ENCODE measurements around the gene TAF12.

- TF ChIP-seq, protein P1, sequence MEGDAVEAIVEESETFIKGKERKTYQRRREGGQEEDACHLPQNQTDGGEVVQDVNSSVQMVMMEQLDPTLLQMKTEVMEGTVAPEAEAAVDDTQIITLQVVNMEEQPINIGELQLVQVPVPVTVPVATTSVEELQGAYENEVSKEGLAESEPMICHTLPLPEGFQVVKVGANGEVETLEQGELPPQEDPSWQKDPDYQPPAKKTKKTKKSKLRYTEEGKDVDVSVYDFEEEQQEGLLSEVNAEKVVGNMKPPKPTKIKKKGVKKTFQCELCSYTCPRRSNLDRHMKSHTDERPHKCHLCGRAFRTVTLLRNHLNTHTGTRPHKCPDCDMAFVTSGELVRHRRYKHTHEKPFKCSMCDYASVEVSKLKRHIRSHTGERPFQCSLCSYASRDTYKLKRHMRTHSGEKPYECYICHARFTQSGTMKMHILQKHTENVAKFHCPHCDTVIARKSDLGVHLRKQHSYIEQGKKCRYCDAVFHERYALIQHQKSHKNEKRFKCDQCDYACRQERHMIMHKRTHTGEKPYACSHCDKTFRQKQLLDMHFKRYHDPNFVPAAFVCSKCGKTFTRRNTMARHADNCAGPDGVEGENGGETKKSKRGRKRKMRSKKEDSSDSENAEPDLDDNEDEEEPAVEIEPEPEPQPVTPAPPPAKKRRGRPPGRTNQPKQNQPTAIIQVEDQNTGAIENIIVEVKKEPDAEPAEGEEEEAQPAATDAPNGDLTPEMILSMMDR (IDR thresholded peaks at IDR 0.05; ENCODE audit: low read length), result no peak
- TF ChIP-seq EZH2 (optimal IDR thresholded peaks at IDR 0.05; ENCODE audit: low read depth, low read length) (no peak), EZH2phosphoT487 (IDR thresholded peaks at IDR 0.05; ENCODE audit: low read length) (no peak)
These were observed 82.0 kb downstream of the TAF12 start for GRCh38 chr1:28560886-28561285.

Measured in MM.1S (cell line).